Suprapubic skin (tissue), 4 donors: ENCODE measurements around the gene SIRPA. TPM values are rescaled to one million over a fixed set of nuclear protein-coding genes. Genes with fewer than 3 reads are reported as not detected.
"Not testable (repeated sequence)": the region's sequence is repeated elsewhere in the genome, so short reads cannot be mapped to it uniquely, and the experiment has no call there.

Experiments used
- DNase-seq, 2 donors: peaks; one replicate each; pipeline ENCODE4 v3.0.0-alpha.2; 2019; ENCODE audit warnings: low spot score in 2 of 2
- H3K27ac ChIP-seq: fragments of 200-600 bp; sonication (generic); one replicate; pipeline ENCODE4 v1.5.1; 2019
- H3K27me3 ChIP-seq: fragments of 200-600 bp; sonication (generic); one replicate; pipeline ENCODE4 v1.5.1; 2019
- H3K36me3 ChIP-seq: fragments of 200-600 bp; sonication (generic); one replicate; pipeline ENCODE4 v1.5.1; 2019
- H3K4me1 ChIP-seq: fragments of 200-600 bp; sonication (generic); one replicate; pipeline ENCODE4 v1.5.1; 2019
- H3K4me3 ChIP-seq: fragments of 200-600 bp; sonication (generic); one replicate; pipeline ENCODE4 v1.5.1; 2019; ENCODE audit warnings: mild to moderate bottlenecking
- H3K9me3 ChIP-seq: fragments of 200-600 bp; sonication (generic); one replicate; pipeline ENCODE4 v1.5.1; 2019
- EP300 ChIP-seq: sonication (generic); formaldehyde crosslinking; IDR thresholded peaks from one replicate; pipeline ENCODE4 v1.6.1; 2017; ENCODE audit warnings: antibody characterized with exemption
- POLR2A ChIP-seq, 2 donors: fragments of 450-650 bp; IDR thresholded peaks; one replicate each; pipeline ENCODE4 v1.6.1; 2017; ENCODE audit warnings: antibody characterized with exemption in 2 of 2, mild to moderate bottlenecking in 2 of 2, moderate library complexity in 2 of 2
- POLR2AphosphoS5 ChIP-seq, 3 donors: sonication (generic); formaldehyde crosslinking; IDR thresholded peaks; one replicate each; pipeline ENCODE4 v1.6.1; 2017; ENCODE audit warnings: antibody characterized with exemption in 3 of 3
- WGBS: methylation state at CpG from one replicate; pipeline ENCODE4 v1.1.5; 2018; 5-methylcytosine and 5-hydroxymethylcytosine counted together
- total RNA-seq, 4 donors: library from RNA; depleted of rRNA; stranded (reverse); fragments of >200 nt; gene quantifications; one replicate each; pipeline ENCODE4 v1.1.0, GENCODE V29; 2016
- TF ChIP-seq, protein P1 (sequence below), 2 donors: fragments of 200-600 bp in 1 of 2; fragments of 450-650 bp in 1 of 2; sonication (generic) in 1 of 2; IDR thresholded peaks; one replicate each; pipeline ENCODE4 v1.5.1; 2016 to 2019; ENCODE audit warnings: antibody characterized with exemption in 2 of 2, mild to moderate bottlenecking in 1 of 2, moderate library complexity in 1 of 2

SIRPA gene
- total RNA-seq, 4 donors from 2014 or later: 30.3 to 53.3 (median 47.3) TPM

- Histone ChIP-seq H3K4me3 (no peak overlapping the region), H3K27me3 (no peaks in the 10 kb centered on the region), H3K4me1 (peaks cover 26% of the 10 kb centered on the region), H3K36me3 (peaks cover 23% of the 10 kb centered on the region), H3K27ac (peak overlapping the region; percentile 57), H3K9me3 (no peaks in the 10 kb centered on the region)
- DNase-seq: no peak
- no peak for TF ChIP-seq POLR2A (IDR thresholded peaks at IDR 0.05)
- no peak for TF ChIP-seq EP300
- TF ChIP-seq, protein P1, sequence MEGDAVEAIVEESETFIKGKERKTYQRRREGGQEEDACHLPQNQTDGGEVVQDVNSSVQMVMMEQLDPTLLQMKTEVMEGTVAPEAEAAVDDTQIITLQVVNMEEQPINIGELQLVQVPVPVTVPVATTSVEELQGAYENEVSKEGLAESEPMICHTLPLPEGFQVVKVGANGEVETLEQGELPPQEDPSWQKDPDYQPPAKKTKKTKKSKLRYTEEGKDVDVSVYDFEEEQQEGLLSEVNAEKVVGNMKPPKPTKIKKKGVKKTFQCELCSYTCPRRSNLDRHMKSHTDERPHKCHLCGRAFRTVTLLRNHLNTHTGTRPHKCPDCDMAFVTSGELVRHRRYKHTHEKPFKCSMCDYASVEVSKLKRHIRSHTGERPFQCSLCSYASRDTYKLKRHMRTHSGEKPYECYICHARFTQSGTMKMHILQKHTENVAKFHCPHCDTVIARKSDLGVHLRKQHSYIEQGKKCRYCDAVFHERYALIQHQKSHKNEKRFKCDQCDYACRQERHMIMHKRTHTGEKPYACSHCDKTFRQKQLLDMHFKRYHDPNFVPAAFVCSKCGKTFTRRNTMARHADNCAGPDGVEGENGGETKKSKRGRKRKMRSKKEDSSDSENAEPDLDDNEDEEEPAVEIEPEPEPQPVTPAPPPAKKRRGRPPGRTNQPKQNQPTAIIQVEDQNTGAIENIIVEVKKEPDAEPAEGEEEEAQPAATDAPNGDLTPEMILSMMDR (IDR thresholded peaks at IDR 0.05): no peak
- TF ChIP-seq POLR2AphosphoS5 (IDR thresholded peaks at IDR 0.05): no peak
- 65% methylated on average over 10 of the region's 10 CpGs for WGBS
Observed at GRCh38 chr20:1911536-1911935, 16.3 kb downstream of the SIRPA start.

GRCh38 chr20:1912053-1912452 is 16.8 kb downstream of the SIRPA start:
- 46% methylated on average over 12 of the region's 12 CpGs for WGBS
- no peaks in the 10 kb centered on the region for H3K27me3 ChIP-seq
- no peak overlapping the region for H3K4me3 ChIP-seq
- peaks cover 26% of the 10 kb centered on the region for H3K4me1 ChIP-seq
- peaks cover 25% of the 10 kb centered on the region for H3K36me3 ChIP-seq
- TF ChIP-seq EP300: no peak
- TF ChIP-seq, protein P1 (IDR thresholded peaks at IDR 0.05): no peak
- TF ChIP-seq POLR2AphosphoS5 (IDR thresholded peaks at IDR 0.05): no peak
- peak overlapping the region; percentile 57 for H3K27ac ChIP-seq
- no peaks in the 10 kb centered on the region for H3K9me3 ChIP-seq
- no peak for DNase-seq

DNA sequence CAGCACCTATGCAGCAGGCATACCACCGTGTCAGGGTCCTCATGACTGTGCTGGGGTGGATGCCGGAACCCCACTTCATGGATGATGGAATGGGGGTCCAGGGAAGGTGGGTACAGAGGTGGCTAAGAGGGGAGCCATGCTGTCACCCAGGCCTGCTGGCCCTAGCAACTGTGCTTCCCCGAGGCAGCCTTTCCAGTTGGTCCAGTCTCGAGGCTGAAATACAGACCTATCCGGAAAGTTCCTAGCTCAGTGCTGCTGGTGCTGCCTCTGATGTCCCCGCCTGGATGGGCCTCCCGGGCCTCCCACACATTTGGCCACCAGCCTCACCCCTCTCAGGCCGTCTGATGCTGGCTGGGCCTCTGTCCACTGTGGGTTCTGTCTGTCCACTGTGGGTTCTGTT is 17.4 kb downstream of the SIRPA start:
- H3K9me3 ChIP-seq: no peaks in the 10 kb centered on the region
- peaks cover 26% of the 10 kb centered on the region for H3K36me3 ChIP-seq
- H3K4me3 ChIP-seq: no peak overlapping the region
- no peak overlapping the region for H3K27ac ChIP-seq
- no peaks in the 10 kb centered on the region for H3K27me3 ChIP-seq
- DNase-seq: no peak
- no peak for TF ChIP-seq POLR2AphosphoS5 (IDR thresholded peaks at IDR 0.05)
- TF ChIP-seq, protein P1 (IDR thresholded peaks at IDR 0.05): no peak
- TF ChIP-seq EP300: no peak
- no peak for TF ChIP-seq POLR2A (IDR thresholded peaks at IDR 0.05)
- H3K4me1 ChIP-seq: peaks cover 26% of the 10 kb centered on the region
- 51% methylated on average over 8 of the region's 8 CpGs for WGBS

- H3K4me3 ChIP-seq: not testable (repeated sequence)
- H3K36me3 ChIP-seq: peaks cover 30% of the 10 kb centered on the region
Observed at GRCh38 chr20:1915233-1915632, 20.0 kb downstream of the SIRPA start.

GRCh38 chr20:1915725-1916124 is 20.5 kb downstream of the SIRPA start:
- Histone ChIP-seq H3K27ac (no peak overlapping the region), H3K4me1 (peaks cover 26% of the 10 kb centered on the region), H3K9me3 (no peaks in the 10 kb centered on the region), H3K4me3 (no peak overlapping the region), H3K36me3 (peaks cover 33% of the 10 kb centered on the region), H3K27me3 (no peaks in the 10 kb centered on the region)
- TF ChIP-seq, protein P1 (IDR thresholded peaks at IDR 0.05): no peak
- TF ChIP-seq POLR2AphosphoS5 (IDR thresholded peaks at IDR 0.05) (no peak), EP300 (no peak), POLR2A (IDR thresholded peaks at IDR 0.05) (no peak)
- 90% methylated on average over 3 of the region's 3 CpGs for WGBS
- DNase-seq: no peak

More at GRCh38 chr20:1915233-1915632, 20.0 kb downstream of the SIRPA start:
- WGBS: 68% methylated on average over 8 of the region's 12 CpGs
- not testable (repeated sequence) for H3K27ac ChIP-seq, H3K27me3 ChIP-seq, H3K9me3 ChIP-seq, DNase-seq
- H3K4me1 ChIP-seq: peaks cover 26% of the 10 kb centered on the region

DNA sequence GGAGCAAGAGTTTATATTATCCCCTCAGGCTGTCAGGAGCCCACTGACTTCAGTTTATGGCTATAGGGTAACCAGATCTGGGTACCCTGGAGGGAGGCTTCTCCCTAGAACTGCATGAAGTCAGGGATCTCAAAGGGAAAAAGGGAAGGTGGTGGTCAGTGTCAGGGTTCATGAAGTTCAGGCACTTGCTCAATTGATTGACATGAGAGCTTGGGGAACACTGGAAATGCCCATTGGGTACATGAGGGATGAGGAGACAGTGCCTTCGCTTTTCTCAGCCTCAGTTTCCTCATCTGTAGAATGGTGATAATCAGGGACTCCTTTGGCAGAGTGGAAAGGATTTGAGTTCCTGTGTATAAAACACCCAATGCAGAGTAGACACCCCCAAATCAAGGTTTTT is 22.6 kb downstream of the SIRPA start:
- no peaks in the 10 kb centered on the region for H3K27me3 ChIP-seq
- 100% methylated on average over 1 of the region's 1 CpG for WGBS
- H3K4me1 ChIP-seq: peaks cover 9% of the 10 kb centered on the region
- peaks cover 46% of the 10 kb centered on the region for H3K36me3 ChIP-seq
- TF ChIP-seq EP300: no peak
- TF ChIP-seq POLR2A (IDR thresholded peaks at IDR 0.05): no peak
- no peak for TF ChIP-seq POLR2AphosphoS5 (IDR thresholded peaks at IDR 0.05)
- TF ChIP-seq, protein P1 (IDR thresholded peaks at IDR 0.05): no peak
- no peaks in the 10 kb centered on the region for H3K9me3 ChIP-seq
- no peak for DNase-seq
- no peak overlapping the region for H3K27ac ChIP-seq
- no peak overlapping the region for H3K4me3 ChIP-seq
